Measurements from ENCODE around the gene KIF1C. TPM values are rescaled to one million over a fixed set of nuclear protein-coding genes. Genes with fewer than 3 reads are reported as not detected.
A peak's percentile ranks its signal among the peaks of the same experiment; 100 is the strongest.

Gene KIF1C
- total RNA-seq, 2 experiments from 2014 or later = 39.8 to 51.0 TPM

- CTCF ChIA-PET = no interaction called here
- DNase-seq (no peak), ATAC-seq (no peak)
- Mint-ChIP-seq H3K27ac (no peak overlapping the region), H3K4me3 (no peak overlapping the region), H3K9me3 (ENCODE audit: low read depth) (no peaks in the 10 kb centered on the region), H3K4me1 (peaks cover 34% of the 10 kb centered on the region), H3K27me3 (no peaks in the 10 kb centered on the region), H3K36me3 (peaks cover 43% of the 10 kb centered on the region)
These were observed 25.0 kb upstream of the KIF1C start for GRCh38 chr17:4972752-4973151.

DNA sequence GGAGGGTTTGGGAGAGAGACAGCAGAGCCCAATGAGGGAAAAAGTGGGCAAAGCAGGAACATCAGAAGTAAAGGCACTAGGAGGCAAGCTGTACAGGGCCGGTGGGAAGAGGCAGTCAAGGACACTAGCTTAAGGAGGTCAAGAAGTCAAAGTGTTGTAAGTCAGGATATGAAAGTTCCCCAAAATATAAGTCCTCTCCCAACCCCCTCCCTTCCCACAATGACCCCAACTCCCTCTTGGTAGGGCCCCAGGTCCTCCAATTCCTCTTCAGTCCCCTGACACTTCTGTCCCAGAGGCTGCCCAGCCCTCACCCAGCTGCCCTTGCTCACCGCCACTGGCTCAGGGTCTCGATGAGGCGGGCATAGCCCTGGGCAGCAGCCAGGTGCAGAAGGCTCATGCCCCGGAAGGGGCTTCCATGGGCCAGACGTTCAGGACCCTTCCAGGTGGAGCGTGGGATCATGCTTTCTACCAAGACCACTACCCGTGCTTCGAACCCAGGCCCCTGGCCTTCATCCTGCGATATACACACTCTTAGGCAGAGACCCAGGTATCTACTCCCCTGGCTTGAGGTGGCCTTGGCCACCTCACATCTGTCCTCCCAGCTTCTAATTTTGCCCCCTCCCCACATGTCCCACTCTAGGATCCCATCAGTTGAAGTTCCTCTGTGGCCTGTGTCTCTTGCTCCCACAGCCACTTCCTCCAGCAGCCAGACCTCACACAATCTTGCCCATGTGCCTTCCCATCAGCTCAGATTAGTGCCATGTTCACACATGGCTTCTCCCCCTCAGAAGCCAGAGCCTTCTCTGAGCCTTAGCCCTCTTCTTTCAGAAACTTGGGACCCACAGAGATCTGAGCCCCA is 24.3 kb upstream of the KIF1C start:
- Mint-ChIP-seq H3K4me1 (peaks cover 34% of the 10 kb centered on the region), H3K36me3 (peaks cover 47% of the 10 kb centered on the region)

GRCh38 chr17:4974115-4974670 is 23.6 kb upstream of the KIF1C start:
- H3K9me3 Mint-ChIP-seq (ENCODE audit: low read depth) = no peaks in the 10 kb centered on the region
- H3K27me3 Mint-ChIP-seq = no peaks in the 10 kb centered on the region
- no peak for DNase-seq
- no peak for ATAC-seq
- peaks cover 27% of the 10 kb centered on the region for H3K4me1 Mint-ChIP-seq
- peak overlapping the region; percentile 20 for H3K27ac Mint-ChIP-seq
- H3K4me3 Mint-ChIP-seq = no peak overlapping the region
- CTCF ChIA-PET = interaction anchor here (1.1 to 1.3 kb wide), 2 partner anchors 63 to 65 kb away, joined by 3 to 5 read pairs; no protein-coding TSS in a partner anchor
- peaks cover 42% of the 10 kb centered on the region for H3K36me3 Mint-ChIP-seq

More for the DNA sequence above, 24.3 kb upstream of the KIF1C start:
- ATAC-seq (no peak), DNase-seq (no peak)
- H3K9me3 Mint-ChIP-seq (ENCODE audit: low read depth) = no peaks in the 10 kb centered on the region
- CTCF ChIA-PET = interaction anchor here (1.1 kb wide), 1 partner anchor 63 kb away, joined by 3 read pairs; no protein-coding TSS in a partner anchor
- H3K27ac Mint-ChIP-seq = peak overlapping the region; percentile 20
- no peak overlapping the region for H3K4me3 Mint-ChIP-seq
- no peaks in the 10 kb centered on the region for H3K27me3 Mint-ChIP-seq

DNA sequence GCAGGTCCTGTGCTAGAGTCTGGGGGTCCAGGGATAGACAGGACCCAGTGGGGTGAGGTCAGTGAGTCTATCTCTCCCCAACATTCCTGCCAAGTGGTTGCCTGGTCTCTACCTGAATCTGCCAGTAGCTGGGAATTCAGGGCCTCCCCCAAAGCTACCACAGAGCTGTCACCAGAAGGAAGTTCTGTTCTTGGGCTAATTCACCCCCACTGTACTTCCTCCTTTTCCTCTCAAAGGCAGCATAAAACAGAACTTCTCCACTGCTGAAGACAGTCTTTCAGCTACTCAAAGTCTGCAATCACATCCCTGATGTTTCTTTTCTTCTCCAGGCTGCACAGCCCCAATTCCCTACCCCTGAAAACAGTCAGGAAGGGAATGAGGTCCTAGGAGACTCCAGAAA is 19.0 kb upstream of the KIF1C start:
- ATAC-seq (no peak), DNase-seq (no peak)
- no peak overlapping the region for H3K27ac Mint-ChIP-seq
- CTCF ChIA-PET = interaction anchor here (0.6 to 1.2 kb wide), 4 partner anchors 28 to 83 kb away, joined by 4 to 11 read pairs (median 4); partner anchors contain the start of gene SLC52A1
- H3K27me3 Mint-ChIP-seq = no peaks in the 10 kb centered on the region
- no peak overlapping the region for H3K4me3 Mint-ChIP-seq
- H3K9me3 Mint-ChIP-seq (ENCODE audit: low read depth) = no peaks in the 10 kb centered on the region
- peaks cover 39% of the 10 kb centered on the region for H3K36me3 Mint-ChIP-seq
- peaks cover 20% of the 10 kb centered on the region for H3K4me1 Mint-ChIP-seq

GRCh38 chr17:4980644-4981216 is 17.0 kb upstream of the KIF1C start:
- CTCF ChIA-PET = interaction anchor here (0.7 to 2.7 kb wide), 21 partner anchors 9 to 81 kb away, joined by 3 to 15 read pairs (median 5); partner anchors contain the start of genes PFN1, RNF167, SLC25A11 and SPAG7
- peaks cover 19% of the 10 kb centered on the region for H3K4me1 Mint-ChIP-seq
- peak overlapping the region; percentile 61 for H3K27ac Mint-ChIP-seq
- no peaks in the 10 kb centered on the region for H3K27me3 Mint-ChIP-seq
- peaks cover 34% of the 10 kb centered on the region for H3K36me3 Mint-ChIP-seq
- no peak overlapping the region for H3K4me3 Mint-ChIP-seq
- DNase-seq (peak; percentile 56), ATAC-seq (peak; percentile 85)
- H3K9me3 Mint-ChIP-seq (ENCODE audit: low read depth) = no peaks in the 10 kb centered on the region

GRCh38 chr17:4982305-4982704 is 15.4 kb upstream of the KIF1C start:
- DNase-seq (no peak), ATAC-seq (no peak)
- Mint-ChIP-seq H3K9me3 (ENCODE audit: low read depth) (no peaks in the 10 kb centered on the region), H3K36me3 (peaks cover 30% of the 10 kb centered on the region), H3K27me3 (no peaks in the 10 kb centered on the region), H3K4me3 (no peak overlapping the region), H3K27ac (no peak overlapping the region), H3K4me1 (peaks cover 29% of the 10 kb centered on the region)
- CTCF ChIA-PET = interaction anchor here (1.3 kb wide), 1 partner anchor 73 kb away, joined by 3 read pairs; no protein-coding TSS in a partner anchor

DNA sequence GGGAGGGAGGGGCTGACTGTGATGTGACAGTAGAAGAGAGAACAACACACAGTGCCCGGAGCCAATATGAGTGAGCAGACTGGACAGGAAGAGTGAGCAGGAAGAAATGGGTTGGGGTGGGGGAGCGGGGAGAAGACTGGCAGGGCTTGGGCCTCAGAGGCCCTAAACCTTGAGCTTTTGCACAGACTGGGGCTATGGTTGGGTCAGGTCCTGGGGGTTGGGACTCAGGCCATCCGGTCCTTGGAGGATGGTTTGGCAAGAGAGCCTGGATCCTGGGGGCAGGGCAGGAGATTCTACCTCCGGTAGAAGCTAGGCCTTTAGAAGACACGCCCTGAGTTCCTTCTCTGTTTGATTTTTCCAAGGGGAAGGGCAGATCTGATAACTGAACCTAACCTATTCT is 11.3 kb upstream of the KIF1C start:
- no peak for DNase-seq
- H3K4me3 Mint-ChIP-seq = peak overlapping the region; percentile 91
- H3K27ac Mint-ChIP-seq = peak overlapping the region; percentile 93

DNA sequence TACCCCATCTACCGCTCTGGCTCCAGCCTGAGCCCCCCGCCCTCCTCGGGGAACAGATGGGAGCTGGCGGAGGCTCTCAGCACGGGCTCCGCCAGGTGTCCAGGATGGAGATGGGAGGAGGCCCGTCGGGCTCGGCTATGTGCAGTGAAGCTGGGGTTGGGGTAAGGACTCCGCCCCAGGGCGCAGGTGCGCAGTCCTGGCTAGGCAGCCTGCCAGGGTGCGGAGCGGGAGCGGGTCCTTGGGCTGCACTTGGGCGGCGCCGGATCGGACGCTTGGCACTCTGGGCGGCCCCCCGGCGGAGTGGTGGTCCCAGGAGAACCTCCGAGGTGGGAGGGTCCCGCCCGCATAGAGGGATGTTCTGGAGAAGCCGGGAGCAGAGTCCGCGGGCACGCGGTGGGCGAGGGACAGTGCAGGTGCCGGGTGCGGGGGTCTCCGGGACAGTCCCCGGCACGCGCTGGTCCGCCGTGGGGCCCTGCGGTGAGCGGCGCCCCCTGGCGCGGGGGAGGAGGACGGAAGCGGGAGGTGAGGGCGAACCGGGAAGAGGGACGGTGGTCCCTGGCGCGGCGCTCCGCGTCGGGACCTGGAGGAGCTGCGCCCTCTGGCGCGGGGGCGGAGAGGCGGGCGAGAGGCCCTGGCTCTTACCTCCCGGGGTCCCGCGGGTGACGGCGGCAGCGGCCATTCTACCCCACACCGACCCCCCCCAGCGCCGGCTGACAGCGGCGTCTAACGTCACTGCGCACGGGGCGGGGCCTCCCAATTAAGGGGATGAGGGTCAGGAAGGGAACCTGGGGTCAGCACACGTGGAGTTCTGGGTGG is 10.6 kb upstream of the KIF1C start, which contains the start of gene CAMTA2:
Gene CAMTA2 (minus strand): TSS at position 725 of the 816 bp plus-strand sequence. CDS start 1,453 bp downstream, outside the sequence.
- CTCF ChIA-PET = interaction anchor here (0.6 to 4.5 kb wide), 21 partner anchors 10 to 284 kb away, joined by 3 to 39 read pairs (median 5); partner anchors contain the start of genes C17orf107, CHRNE, INCA1 and KIF1C
- H3K27me3 Mint-ChIP-seq = no peaks in the 10 kb centered on the region
- no peaks in the 10 kb centered on the region for H3K9me3 Mint-ChIP-seq (ENCODE audit: low read depth)
- ATAC-seq = peak; percentile 88
- peak; percentile 93 for DNase-seq
- peak within 1 kb of the TSS; percentile 93 for H3K27ac Mint-ChIP-seq
- H3K4me1 Mint-ChIP-seq = peaks cover 36% of the 10 kb centered on the region
- peaks cover 9% of the 10 kb centered on the region for H3K36me3 Mint-ChIP-seq
- H3K4me3 Mint-ChIP-seq = peak within 1 kb of the TSS; percentile 91

More for the DNA sequence above, 11.3 kb upstream of the KIF1C start:
- H3K27me3 Mint-ChIP-seq = no peaks in the 10 kb centered on the region
- no peak for ATAC-seq
- CTCF ChIA-PET = interaction anchor here (0.8 to 4.5 kb wide), 13 partner anchors 11 to 283 kb away, joined by 3 to 39 read pairs (median 9); partner anchors contain the start of genes C17orf107, INCA1, KIF1C and RNF167
- peaks cover 13% of the 10 kb centered on the region for H3K36me3 Mint-ChIP-seq
- no peaks in the 10 kb centered on the region for H3K9me3 Mint-ChIP-seq (ENCODE audit: low read depth)
- H3K4me1 Mint-ChIP-seq = peaks cover 37% of the 10 kb centered on the region

GRCh38 chr17:4987767-4988567 is 9.8 kb upstream of the KIF1C start:
- Mint-ChIP-seq H3K4me1 (peaks cover 36% of the 10 kb centered on the region), H3K27ac (peak overlapping the region; percentile 93), H3K36me3 (peaks cover 6% of the 10 kb centered on the region), H3K27me3 (no peaks in the 10 kb centered on the region), H3K9me3 (ENCODE audit: low read depth) (no peaks in the 10 kb centered on the region), H3K4me3 (peak overlapping the region; percentile 91)
- ATAC-seq (no peak), DNase-seq (no peak)
- CTCF ChIA-PET = interaction anchor here (0.6 to 4.5 kb wide), 19 partner anchors 8 to 85 kb away, joined by 3 to 39 read pairs (median 6); partner anchors contain the start of genes CHRNE, INCA1, KIF1C and RNF167

DNA sequence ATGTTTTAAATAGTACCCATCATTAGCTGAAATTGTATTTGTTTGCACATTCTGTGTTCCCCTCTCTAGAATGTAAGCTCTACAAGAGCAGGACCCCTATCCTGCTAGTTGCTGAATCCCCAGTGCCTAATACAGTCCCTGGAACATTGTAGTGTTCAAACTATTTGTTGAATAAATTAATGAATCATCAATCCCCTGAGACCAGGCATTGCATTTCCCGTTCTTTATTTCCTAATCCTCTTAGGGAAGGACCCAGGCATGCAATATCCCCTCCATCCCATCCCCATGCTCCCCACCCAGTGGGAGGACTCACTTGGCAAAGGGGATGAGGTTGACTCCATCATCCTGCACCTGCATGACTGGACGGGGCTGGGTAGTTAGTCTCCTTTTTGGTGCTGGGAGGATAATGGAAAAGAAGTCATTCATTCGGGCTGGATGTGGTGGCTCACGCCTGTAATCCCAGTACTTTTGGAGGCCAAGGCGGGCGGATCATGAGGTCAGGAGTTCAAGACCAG is 3.6 kb upstream of the KIF1C start:
- ATAC-seq (no peak), DNase-seq (no peak)
- Mint-ChIP-seq H3K27ac (no peak overlapping the region), H3K27me3 (no peaks in the 10 kb centered on the region), H3K9me3 (ENCODE audit: low read depth) (no peaks in the 10 kb centered on the region), H3K36me3 (peaks cover 1% of the 10 kb centered on the region), H3K4me1 (peaks cover 21% of the 10 kb centered on the region), H3K4me3 (no peak overlapping the region)
- CTCF ChIA-PET = interaction anchor here (1.3 kb wide), 1 partner anchor 26 kb away, joined by 3 read pairs; the partner anchor contains the start of gene SPAG7

DNA sequence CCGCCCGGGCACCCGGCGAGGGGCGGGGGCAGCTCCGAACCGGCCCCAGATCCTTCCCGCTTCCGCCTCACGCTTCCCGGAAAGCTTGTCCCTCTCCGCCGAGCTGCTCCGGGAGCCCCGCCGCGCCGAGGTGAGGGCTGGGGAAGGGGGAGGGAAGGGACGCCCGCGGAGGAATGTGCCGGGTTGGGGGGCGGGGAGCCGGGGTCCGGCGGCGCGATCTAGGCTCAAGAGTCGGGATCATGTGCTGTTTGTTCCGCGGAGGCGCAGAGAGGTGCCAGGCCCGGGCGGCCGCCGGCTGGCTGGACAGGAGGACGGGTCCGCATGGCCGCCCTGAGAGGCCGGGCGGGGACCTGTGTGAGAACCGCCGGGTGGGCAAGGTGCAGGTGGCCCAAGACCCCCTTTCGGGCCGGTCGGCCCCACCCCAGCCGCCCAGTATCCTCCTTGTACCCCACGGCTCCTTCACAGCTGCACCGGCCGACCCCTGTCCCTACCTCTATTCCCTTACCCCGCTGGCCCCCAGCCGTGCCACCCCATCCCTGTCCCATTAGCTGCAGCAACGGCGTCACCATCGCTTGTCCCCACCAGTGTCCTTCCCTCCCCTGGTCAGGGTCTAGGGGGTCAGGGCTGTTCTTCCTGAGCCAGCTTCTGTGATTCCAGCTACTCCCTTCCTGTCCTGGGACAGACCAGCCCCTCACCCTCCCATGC is 429 bp downstream of the KIF1C start:
- CTCF ChIA-PET = interaction anchor here (0.9 to 2.3 kb wide), 8 partner anchors 10 to 89 kb away, joined by 3 to 26 read pairs (median 4); partner anchors contain the start of genes CAMTA2, RNF167 and SLC25A11
- no peaks in the 10 kb centered on the region for H3K36me3 Mint-ChIP-seq
- no peak for ATAC-seq

More for the DNA sequence above, 429 bp downstream of the KIF1C start:
- peak; percentile 52 for DNase-seq
- H3K27me3 Mint-ChIP-seq = no peaks in the 10 kb centered on the region
- H3K4me3 Mint-ChIP-seq = peak overlapping the region; percentile 79
- no peak overlapping the region for H3K27ac Mint-ChIP-seq
- H3K4me1 Mint-ChIP-seq = peaks cover 16% of the 10 kb centered on the region
- no peaks in the 10 kb centered on the region for H3K9me3 Mint-ChIP-seq (ENCODE audit: low read depth)

Data from activated CD8-positive, alpha-beta memory T cell treated with anti-CD3 and anti-CD28 coated beads, Interleukin-2, amount 10 ng/mL, durations not matched to agents 7 days and 5 days (primary cell).